ENCODE results near the gene FNIP1.

The FNIP1 gene

DNA sequence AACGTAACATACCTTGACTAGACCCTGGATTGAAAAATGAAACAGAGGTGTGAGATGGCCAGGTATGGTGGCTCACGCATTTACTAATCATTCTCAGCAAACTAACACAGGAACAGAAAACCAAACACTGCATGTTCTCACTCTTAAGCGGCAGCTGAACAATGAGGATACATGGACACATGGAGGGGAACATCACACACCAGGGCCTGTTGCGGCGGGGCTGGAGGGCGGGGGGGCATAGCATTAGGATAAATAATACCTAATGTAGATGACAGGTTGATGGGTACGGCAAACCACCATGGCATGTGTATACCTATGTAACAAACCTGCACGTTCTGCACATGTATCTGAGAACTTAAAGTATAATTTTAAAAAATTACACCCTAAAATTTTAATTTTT, 177.7 kb downstream of the FNIP1 start:
- H3K4me3 ChIP-seq (ENCODE audit: low read depth, low read length), result no peak overlapping the region
- TF ChIP-seq, protein P1, sequence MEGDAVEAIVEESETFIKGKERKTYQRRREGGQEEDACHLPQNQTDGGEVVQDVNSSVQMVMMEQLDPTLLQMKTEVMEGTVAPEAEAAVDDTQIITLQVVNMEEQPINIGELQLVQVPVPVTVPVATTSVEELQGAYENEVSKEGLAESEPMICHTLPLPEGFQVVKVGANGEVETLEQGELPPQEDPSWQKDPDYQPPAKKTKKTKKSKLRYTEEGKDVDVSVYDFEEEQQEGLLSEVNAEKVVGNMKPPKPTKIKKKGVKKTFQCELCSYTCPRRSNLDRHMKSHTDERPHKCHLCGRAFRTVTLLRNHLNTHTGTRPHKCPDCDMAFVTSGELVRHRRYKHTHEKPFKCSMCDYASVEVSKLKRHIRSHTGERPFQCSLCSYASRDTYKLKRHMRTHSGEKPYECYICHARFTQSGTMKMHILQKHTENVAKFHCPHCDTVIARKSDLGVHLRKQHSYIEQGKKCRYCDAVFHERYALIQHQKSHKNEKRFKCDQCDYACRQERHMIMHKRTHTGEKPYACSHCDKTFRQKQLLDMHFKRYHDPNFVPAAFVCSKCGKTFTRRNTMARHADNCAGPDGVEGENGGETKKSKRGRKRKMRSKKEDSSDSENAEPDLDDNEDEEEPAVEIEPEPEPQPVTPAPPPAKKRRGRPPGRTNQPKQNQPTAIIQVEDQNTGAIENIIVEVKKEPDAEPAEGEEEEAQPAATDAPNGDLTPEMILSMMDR (IDR thresholded peaks at IDR 0.05; ENCODE audit: borderline replicate concordance, insufficient read depth, low read depth, low read length), result no peak

DNA sequence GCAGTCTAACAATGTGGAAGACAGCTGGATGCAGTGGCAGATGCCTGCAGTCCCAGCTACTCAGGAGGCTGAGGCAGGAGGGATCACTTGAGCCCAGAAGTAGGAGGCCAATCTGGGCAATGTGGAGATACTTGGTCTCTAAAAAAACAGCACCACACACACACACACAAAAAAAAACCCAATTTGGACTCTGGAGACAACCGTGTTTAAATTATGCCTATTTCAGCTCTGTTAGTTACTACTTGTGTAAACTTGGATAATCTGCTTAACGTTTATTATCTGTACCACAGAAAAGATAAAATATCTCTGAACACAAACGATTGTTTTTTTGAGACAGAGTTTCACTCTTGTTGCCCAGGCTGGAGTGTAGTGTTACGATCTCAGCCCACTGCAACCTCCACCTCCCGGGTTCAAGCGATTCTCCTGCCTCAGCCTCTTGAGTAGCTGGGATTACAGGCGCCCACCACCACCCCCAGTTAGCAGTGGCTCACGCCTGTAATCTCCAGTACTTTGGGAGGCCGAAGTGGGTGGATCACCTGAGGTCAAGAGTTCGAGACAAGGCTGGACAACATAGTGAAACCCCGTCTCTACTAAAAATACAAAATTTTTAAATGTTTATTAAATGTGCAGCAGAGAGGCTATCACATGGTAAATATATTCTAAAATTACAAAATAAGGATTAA, 179.5 kb downstream of the FNIP1 start:
- H3K4me3 ChIP-seq (ENCODE audit: low read depth, low read length), result no peak overlapping the region
- TF ChIP-seq, protein P1 (IDR thresholded peaks at IDR 0.05; ENCODE audit: borderline replicate concordance, insufficient read depth, low read depth, low read length), result no peak

DNA sequence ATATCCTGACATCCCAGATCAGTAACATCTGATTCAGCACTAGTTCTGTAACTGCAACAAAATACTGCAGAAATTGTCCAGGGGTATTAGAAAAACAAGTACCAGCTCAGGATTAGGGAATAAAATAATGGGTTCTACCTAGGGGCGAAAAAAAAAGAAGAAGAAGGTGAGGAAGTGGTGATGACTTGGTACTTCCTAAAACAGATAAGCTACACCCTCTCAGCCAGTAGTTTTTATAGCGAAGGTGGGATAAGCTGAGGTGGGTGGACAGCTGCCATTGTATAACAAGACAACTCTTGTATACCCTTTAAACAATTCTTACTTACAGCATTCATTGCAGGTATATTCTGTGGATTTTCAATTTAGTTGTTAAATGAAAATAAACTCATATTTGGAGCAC, 180.9 kb downstream of the FNIP1 start:
- H3K4me3 ChIP-seq (ENCODE audit: low read depth, low read length), result no peak overlapping the region
- TF ChIP-seq, protein P1 (IDR thresholded peaks at IDR 0.05; ENCODE audit: borderline replicate concordance, insufficient read depth, low read depth, low read length), result no peak

DNA sequence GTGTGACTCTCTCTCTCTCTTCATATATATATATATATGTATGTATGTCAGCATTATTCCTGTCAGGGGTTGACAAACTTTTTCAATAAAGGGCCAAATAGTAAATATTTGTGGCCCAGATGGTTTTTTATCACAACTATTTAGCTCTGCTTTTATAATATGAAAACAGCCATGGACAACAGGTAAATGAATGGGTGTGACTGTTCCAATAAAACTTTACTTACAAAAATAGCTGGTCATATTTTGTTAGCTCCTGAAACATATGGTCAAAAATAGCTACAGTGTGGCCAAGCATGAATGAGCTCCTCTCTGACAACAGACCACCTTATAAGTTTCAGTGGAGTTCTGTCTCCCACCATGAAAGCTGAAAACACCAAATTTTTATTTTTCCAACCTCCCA, 183.4 kb downstream of the FNIP1 start:
- TF ChIP-seq, protein P1 (IDR thresholded peaks at IDR 0.05; ENCODE audit: borderline replicate concordance, insufficient read depth, low read depth, low read length), result no peak
- H3K4me3 ChIP-seq (ENCODE audit: low read depth, low read length), result no peak overlapping the region

DNA sequence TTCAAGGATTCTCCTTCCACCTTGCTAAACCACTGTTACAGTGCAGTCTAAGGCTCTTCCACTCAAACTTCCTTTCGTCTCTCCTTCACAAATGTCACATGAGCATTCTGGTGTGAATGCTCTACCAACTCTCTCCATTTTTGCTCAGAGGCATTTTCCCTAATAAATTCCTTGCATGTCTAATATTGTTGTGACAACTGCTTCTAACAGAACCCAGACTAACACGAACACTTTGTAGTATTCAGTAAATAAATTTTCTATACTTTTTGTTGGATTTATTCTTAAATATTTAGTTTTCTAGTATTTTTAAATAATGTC, 185.8 kb downstream of the FNIP1 start:
- TF ChIP-seq, protein P1 (IDR thresholded peaks at IDR 0.05; ENCODE audit: borderline replicate concordance, insufficient read depth, low read depth, low read length), result no peak
- no peak overlapping the region for H3K4me3 ChIP-seq (ENCODE audit: low read depth, low read length)

DNA sequence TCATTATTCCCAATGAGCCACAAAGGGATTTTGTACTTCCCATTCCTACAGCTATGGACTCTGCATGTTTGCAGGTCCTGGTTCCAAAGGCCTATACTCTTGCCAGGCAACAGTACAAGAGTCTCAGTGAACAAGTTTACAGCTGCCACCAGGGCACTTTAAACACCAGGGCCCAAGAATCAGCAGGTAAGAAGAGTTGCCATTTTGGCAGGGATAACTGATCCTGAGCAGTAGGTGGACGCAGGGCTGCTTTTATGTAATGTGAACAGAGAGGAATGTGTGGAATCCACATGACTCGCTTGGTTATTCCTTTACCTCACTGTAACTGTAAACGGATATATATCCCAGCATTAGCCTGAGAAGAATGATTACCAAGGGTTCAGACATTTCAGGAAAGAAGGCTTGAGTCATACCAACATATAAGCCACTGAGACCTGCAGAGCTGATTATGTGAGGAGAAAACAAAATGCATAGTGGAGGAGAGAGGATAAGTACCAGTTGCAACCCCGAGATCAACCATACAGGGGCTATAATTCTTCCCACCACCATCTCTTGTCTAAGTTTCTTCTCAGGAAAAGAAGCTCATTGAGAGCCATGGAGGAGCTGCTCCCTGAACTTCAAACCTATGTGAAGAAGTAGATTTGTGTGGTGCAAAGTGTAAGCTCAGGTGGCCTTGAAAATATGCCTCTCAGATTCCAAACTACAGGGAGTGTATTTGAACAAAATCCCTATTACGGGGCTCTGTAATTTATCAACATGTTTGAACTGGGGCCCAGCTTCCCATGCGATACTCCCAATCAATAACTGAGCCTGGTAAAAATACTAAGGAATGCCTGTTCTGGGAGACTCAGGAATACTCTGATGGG, 186.4 kb downstream of the FNIP1 start:
- H3K4me3 ChIP-seq (ENCODE audit: low read depth, low read length), result no peak overlapping the region
- TF ChIP-seq, protein P1 (IDR thresholded peaks at IDR 0.05; ENCODE audit: borderline replicate concordance, insufficient read depth, low read depth, low read length), result no peak

DNA sequence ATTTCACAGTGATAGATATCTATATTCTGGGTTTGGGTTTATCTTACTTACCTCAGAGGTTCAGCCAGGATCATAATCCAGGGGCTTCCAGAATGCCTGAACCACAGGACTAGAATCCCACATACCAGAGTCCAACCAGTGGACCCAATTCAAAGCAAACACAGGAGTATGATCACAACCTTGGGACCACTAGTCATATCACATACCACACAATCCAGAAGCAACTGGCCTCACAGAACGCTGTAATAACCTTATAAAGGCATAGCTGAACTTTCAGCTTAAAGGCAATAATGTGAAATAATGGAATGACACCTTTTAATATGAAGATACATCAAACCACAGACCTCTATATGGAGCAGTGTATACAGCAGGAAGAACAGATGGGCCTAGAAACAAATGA, 187.0 kb downstream of the FNIP1 start:
- TF ChIP-seq, protein P1 (IDR thresholded peaks at IDR 0.05; ENCODE audit: borderline replicate concordance, insufficient read depth, low read depth, low read length), result no peak
- H3K4me3 ChIP-seq (ENCODE audit: low read depth, low read length), result no peak overlapping the region

Measured in GM12875 (cell line).